Caco-2 (cell line): Measurements from ENCODE around the gene TNFRSF9. TPM values are rescaled to one million over a fixed set of nuclear protein-coding genes. Genes with fewer than 3 reads are reported as not detected.
"Not testable (repeated sequence)": the region's sequence is repeated elsewhere in the genome, so short reads cannot be mapped to it uniquely, and the experiment has no call there.

ENCODE experiments used
- BruUV-seq: library from RNA; stranded (reverse); fragments of 400-500 nt; replicated peaks from 2 replicates; lab custom pipeline; 2021; lab: Mats Ljungman, UMichigan
- CTCF ChIA-PET: fragments of 300-600 bp; sonication (Branson Sonifier 250); formaldehyde crosslinking; loops from one replicate; lab custom pipeline; 2022; ENCODE audit warnings: antibody characterized with exemption; lab: Charles Lee
- POLR2A ChIA-PET: fragments of 300-600 bp; sonication (Branson Sonifier 250); formaldehyde crosslinking; loops from one replicate; lab custom pipeline; 2022; ENCODE audit warnings: antibody characterized with exemption; lab: Charles Lee
- DNase-seq, 2 experiments: peaks; one replicate each; pipeline versions ENCODE4 v3.0.0 to v3.0.0-alpha.2; 2020 to 2022
- H3K27me3 ChIP-seq: replicated peaks from 2 replicates; pipeline ENCODE4 v1.6.0; 2011; ENCODE audit warnings: low read length; ENCODE audit not compliant: control insufficient read depth, insufficient read depth
- H3K36me3 ChIP-seq: 2 replicates; pipeline ENCODE4 v1.5.1; 2011; ENCODE audit warnings: low read length; ENCODE audit not compliant: control insufficient read depth, insufficient read depth
- H3K4me1 ChIP-seq: fragments of 250-450 bp; sonication (Bioruptor Pico); 2 replicates; pipeline ENCODE4 v1.5.1; 2020; ENCODE audit warnings: mild to moderate bottlenecking
- H3K4me3 ChIP-seq: 2 replicates; pipeline ENCODE4 v1.5.1; 2011; ENCODE audit warnings: low read depth, mild to moderate bottlenecking, control low read depth, low read length
- H3K9me3 ChIP-seq: fragments of 250-450 bp; sonication (Bioruptor Pico); 2 replicates; pipeline ENCODE4 v1.5.1; 2020; ENCODE audit warnings: mild to moderate bottlenecking, moderate library complexity
- H3K27ac Mint-ChIP-seq: one replicate; pipeline ENCODE4 v1.8.0; 2022; ENCODE audit warnings: mixed read lengths; ENCODE audit not compliant: unreplicated experiment
- H3K27me3 Mint-ChIP-seq: one replicate; pipeline ENCODE4 v1.8.0; 2022; ENCODE audit warnings: mixed read lengths; ENCODE audit not compliant: insufficient read depth, unreplicated experiment
- H3K36me3 Mint-ChIP-seq: one replicate; pipeline ENCODE4 v1.8.0; 2022; ENCODE audit warnings: mild to moderate bottlenecking, mixed read lengths; ENCODE audit not compliant: insufficient read depth, unreplicated experiment
- H3K4me1 Mint-ChIP-seq: one replicate; pipeline ENCODE4 v1.8.0; 2022; ENCODE audit warnings: low read depth, mixed read lengths; ENCODE audit not compliant: unreplicated experiment
- H3K4me3 Mint-ChIP-seq: one replicate; pipeline ENCODE4 v1.8.0; 2022; ENCODE audit warnings: mild to moderate bottlenecking, moderate library complexity, mixed read lengths; ENCODE audit not compliant: unreplicated experiment
- H3K9me3 Mint-ChIP-seq: one replicate; pipeline ENCODE4 v1.8.0; 2022; ENCODE audit warnings: mixed read lengths; ENCODE audit not compliant: unreplicated experiment
- CTCF ChIP-seq, 2 experiments: fragments of 200-600 bp in 1 of 2; IDR thresholded peaks; 1 replicate in 1 of 2; 2 replicates in 1 of 2; pipeline versions ENCODE4 v1.5.1 to v1.8.0; 2011 to 2022; ENCODE audit warnings: antibody characterized with exemption in 1 of 2, control low read depth in 1 of 2, inconsistent platforms in 1 of 2, low read depth in 1 of 2, low read length in 1 of 2, mild to moderate bottlenecking in 1 of 2, moderate library complexity in 1 of 2; ENCODE audit not compliant: insufficient read depth in 1 of 2, severe bottlenecking in 1 of 2, unreplicated experiment in 1 of 2
- intact Hi-C: fragments of 100-400 bp; cut with micrococcal nuclease; formaldehyde crosslinking; loops from one replicate; pipeline ENCODE4 v1.10.0; 2022; ENCODE audit not compliant: unreplicated experiment
- total RNA-seq: library from RNA; stranded (reverse); gene quantifications from 2 replicates; pipeline ENCODE4 v1.2.3, GENCODE V29; 2022

Gene TNFRSF9
- total RNA-seq, 1 experiment from 2014 or later = 0.54 TPM

GRCh38 chr1:7967196-7967595, 26.6 kb upstream of the TNFRSF9 start:
- peaks cover 83% of the 10 kb centered on the region for H3K36me3 Mint-ChIP-seq
- ChIA-PET CTCF (no interaction called here), POLR2A (no interaction called here)
- H3K27me3 Mint-ChIP-seq = no peaks in the 10 kb centered on the region
- DNase-seq = no peak
- no TSS peak for BruUV-seq
- H3K27me3 ChIP-seq = no peaks in the 10 kb centered on the region
- H3K4me3 Mint-ChIP-seq = no peak overlapping the region
- no peak overlapping the region for H3K4me3 ChIP-seq
- no peaks in the 10 kb centered on the region for H3K9me3 Mint-ChIP-seq
- H3K9me3 ChIP-seq = no peaks in the 10 kb centered on the region
- H3K27ac Mint-ChIP-seq = no peak overlapping the region
- TF ChIP-seq CTCF (IDR thresholded peaks at IDR 0.05; ENCODE audit: insufficient read depth in 1 of 2, low read depth in 1 of 2, low read length in 1 of 2, severe bottlenecking in 1 of 2, unreplicated experiment in 1 of 2) = no peak
- peaks cover 6% of the 10 kb centered on the region for H3K4me1 Mint-ChIP-seq
- intact Hi-C loops = no loop called here
- no peaks in the 10 kb centered on the region for H3K4me1 ChIP-seq
- H3K36me3 ChIP-seq = no peaks in the 10 kb centered on the region; the same call in 1 of the 2 replicates

- no peaks in the 10 kb centered on the region for H3K9me3 ChIP-seq
- H3K4me3 Mint-ChIP-seq = no peak overlapping the region
- no peaks in the 10 kb centered on the region for H3K27me3 ChIP-seq
- TSS peak; percentile 1 for BruUV-seq
- TF ChIP-seq CTCF (IDR thresholded peaks at IDR 0.05; ENCODE audit: insufficient read depth in 1 of 2, low read depth in 1 of 2, low read length in 1 of 2, severe bottlenecking in 1 of 2, unreplicated experiment in 1 of 2) = no peak
- H3K27ac Mint-ChIP-seq = no peak overlapping the region
- no peaks in the 10 kb centered on the region; the same call in 1 of the 2 replicates for H3K36me3 ChIP-seq
- DNase-seq = no peak
- peaks cover 73% of the 10 kb centered on the region for H3K36me3 Mint-ChIP-seq
- no peaks in the 10 kb centered on the region for H3K27me3 Mint-ChIP-seq
- H3K4me3 ChIP-seq = no peak overlapping the region
- H3K4me1 ChIP-seq = no peaks in the 10 kb centered on the region
- ChIA-PET CTCF (no interaction called here), POLR2A (interaction anchor here (1.1 kb wide), 1 partner anchor 40 kb away, joined by 3 read pairs; no protein-coding TSS in a partner anchor)
- H3K9me3 Mint-ChIP-seq = no peaks in the 10 kb centered on the region
- intact Hi-C loops = no loop called here
- H3K4me1 Mint-ChIP-seq = peaks cover 6% of the 10 kb centered on the region
Measured at GRCh38 chr1:7964476-7964875, 23.8 kb upstream of the TNFRSF9 start.

- BruUV-seq, CTCF ChIA-PET, intact Hi-C loops: not testable (repeated sequence)
Measured at GRCh38 chr1:7963841-7964240, 23.2 kb upstream of the TNFRSF9 start.

GRCh38 chr1:7963378-7963730, 22.7 kb upstream of the TNFRSF9 start:
- POLR2A ChIA-PET, CTCF ChIA-PET: not testable (repeated sequence)

More at GRCh38 chr1:7963841-7964240, 23.2 kb upstream of the TNFRSF9 start:
- H3K9me3 Mint-ChIP-seq, H3K36me3 ChIP-seq, H3K27me3 ChIP-seq, DNase-seq, POLR2A ChIA-PET, H3K4me1 ChIP-seq, H3K27ac Mint-ChIP-seq, H3K27me3 Mint-ChIP-seq, H3K4me3 ChIP-seq, H3K9me3 ChIP-seq, H3K4me1 Mint-ChIP-seq: not testable (repeated sequence)
- peaks cover 67% of the 10 kb centered on the region for H3K36me3 Mint-ChIP-seq
- H3K4me3 Mint-ChIP-seq = peak overlapping the region; percentile 53

More at GRCh38 chr1:7963378-7963730, 22.7 kb upstream of the TNFRSF9 start:
- H3K27ac Mint-ChIP-seq, H3K36me3 ChIP-seq, H3K9me3 ChIP-seq, BruUV-seq, H3K4me3 ChIP-seq, H3K4me1 Mint-ChIP-seq, intact Hi-C loops, DNase-seq, H3K27me3 Mint-ChIP-seq, H3K4me1 ChIP-seq, H3K9me3 Mint-ChIP-seq, H3K27me3 ChIP-seq: not testable (repeated sequence)
- Mint-ChIP-seq H3K36me3 (peaks cover 62% of the 10 kb centered on the region), H3K4me3 (peak overlapping the region; percentile 53)
